Putamen (tissue), 1 donor: ENCODE results near the gene WFDC13.
"Not testable (repeated sequence)": the region's sequence is repeated elsewhere in the genome, so short reads cannot be mapped to it uniquely, and the experiment has no call there.

Source experiments
- DNase-seq: peaks from one replicate; pipeline ENCODE4 v3.0.0-alpha.2; 2016; ENCODE audit warnings: low spot score

WFDC13 gene, protein sequence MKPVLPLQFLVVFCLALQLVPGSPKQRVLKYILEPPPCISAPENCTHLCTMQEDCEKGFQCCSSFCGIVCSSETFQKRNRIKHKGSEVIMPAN

DNA sequence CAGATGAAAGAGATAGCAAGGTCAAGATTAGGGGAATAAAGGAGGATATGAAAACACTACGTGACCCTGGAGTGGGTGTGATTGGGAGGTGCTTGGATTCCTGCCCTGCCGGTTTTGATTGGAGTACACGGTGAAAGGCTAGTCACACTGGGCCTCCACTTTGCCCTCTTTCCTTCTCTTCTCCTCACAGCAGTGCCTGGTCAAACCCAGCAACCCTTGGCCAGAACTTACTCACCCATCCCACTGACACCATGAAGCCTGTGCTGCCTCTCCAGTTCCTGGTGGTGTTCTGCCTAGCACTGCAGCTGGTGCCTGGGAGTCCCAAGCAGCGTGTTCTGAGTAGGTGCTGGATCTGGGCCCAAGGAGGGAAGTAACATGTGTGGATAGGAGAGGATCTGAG, at the start of gene WFDC13:
Gene WFDC13, plus strand, starts transcription at position 166 of the 400 bp plus-strand sequence. Its CDS starts 86 bp downstream, at position 252.
- DNase-seq = no peak

- DNase-seq = not testable (repeated sequence)
Observed at GRCh38 chr20:45657038-45657437, 44.8 kb upstream of the WFDC13 start.

DNA sequence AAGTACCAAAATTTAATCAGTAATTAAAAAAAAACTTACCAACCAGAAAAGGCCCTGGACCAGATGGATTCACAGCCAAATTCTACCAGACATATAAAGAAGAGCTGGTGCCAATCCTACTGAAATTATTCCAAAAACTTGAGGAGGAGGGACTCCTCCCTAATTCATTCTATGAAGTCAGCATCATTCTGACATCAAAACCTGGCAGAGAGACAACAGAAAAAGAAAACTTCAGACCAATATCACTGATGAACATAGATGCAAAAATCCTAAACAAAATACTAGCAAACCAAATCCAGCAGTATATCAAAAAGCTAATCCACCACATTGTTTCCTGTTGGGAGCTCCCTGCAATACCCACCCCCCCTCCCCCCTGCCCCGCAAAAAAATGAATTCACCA, 31.7 kb upstream of the WFDC13 start, which contains the start of gene WFDC11:
Gene WFDC11, minus strand, starts transcription at position 101 of the 400 bp plus-strand sequence. CDS start 19,639 bp downstream, outside the sequence.
- no peak for DNase-seq

DNA sequence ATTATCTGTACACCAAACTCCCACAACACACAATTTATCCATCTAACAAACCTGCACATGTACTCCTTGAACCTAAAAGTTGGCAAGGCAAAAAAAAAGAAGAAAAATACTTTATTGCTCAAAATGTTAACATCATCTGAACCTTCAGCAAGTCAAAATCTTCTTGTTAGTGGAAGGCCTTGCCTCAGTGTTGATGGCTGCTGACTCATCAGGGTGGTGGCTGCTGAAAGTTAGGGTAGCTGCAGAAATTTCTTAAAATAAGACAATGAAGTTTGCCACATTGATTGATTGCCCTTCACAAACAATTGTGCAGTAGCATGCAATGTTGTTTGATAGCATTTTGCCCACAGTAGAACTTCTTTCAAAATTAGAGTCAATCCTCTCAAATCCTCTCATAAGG, 29.1 kb upstream of the WFDC13 start:
- no peak for DNase-seq

- DNase-seq = no peak
Observed at GRCh38 chr20:45679650-45680049, 22.2 kb upstream of the WFDC13 start.

GRCh38 chr20:45685896-45686295, 15.9 kb upstream of the WFDC13 start:
- DNase-seq = no peak

GRCh38 chr20:45693346-45693745, 8.5 kb upstream of the WFDC13 start:
- not testable (repeated sequence) for DNase-seq

GRCh38 chr20:45695496-45695895, 6.3 kb upstream of the WFDC13 start:
- no peak for DNase-seq

DNA sequence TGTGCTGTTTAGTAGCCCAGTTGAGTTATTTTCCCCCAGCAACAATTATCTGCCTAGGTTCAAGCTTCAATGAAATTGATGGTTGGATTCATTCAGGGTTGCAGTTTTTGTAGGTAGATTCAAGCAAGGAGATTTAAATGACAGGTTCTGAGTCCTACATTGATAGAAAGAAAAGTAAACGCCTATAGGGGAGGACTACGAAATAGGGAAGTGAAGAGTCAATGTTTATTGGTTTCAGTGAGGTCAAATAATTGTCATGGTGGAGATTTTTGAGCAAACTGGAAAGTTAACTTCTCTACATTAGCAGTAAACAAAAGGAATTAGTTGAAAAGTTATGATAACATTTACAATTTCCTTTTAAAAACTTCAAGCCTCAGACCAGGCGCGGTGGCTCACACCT, 734 bp upstream of the WFDC13 start:
- no peak for DNase-seq

DNA sequence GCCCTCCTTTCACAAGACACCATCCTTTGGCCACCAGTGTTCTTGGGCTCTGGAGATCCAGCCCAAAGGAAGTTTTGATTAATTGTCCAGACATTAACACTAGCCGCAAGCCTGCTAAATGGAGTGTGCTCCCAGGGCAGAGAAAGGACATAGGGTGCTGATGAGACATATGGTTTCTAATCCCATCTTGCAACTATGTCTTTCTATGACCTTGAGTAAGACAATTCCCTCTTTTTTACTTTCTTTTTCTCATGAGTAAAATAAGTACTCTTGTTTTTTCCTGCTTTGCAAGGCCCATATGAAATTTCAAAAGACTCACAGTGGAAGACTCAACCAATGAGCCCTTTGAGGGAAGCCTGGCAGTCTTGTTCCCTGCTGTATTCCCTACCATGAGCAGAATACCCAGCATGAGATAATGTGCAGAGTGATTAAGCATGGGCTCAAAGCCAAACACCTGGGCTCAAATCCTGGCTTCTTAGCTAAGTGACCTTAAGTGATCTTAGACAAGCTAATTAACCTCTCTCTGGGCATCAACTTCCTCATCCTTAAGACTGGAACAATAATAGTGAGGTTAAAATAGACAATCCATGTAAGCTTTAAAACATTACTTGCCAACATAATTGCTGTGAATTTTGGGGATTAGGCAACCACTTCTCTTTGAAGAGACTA, 3.3 kb downstream of the WFDC13 start, which contains the start of gene WFDC10B:
Gene WFDC10B, minus strand, starts transcription at position 51 of the 669 bp plus-strand sequence. CDS start 19,027 bp downstream, outside the sequence.
- no peak for DNase-seq

- not testable (repeated sequence) for DNase-seq
Observed at GRCh38 chr20:45716141-45716688, 14.4 kb downstream of the WFDC13 start.

DNA sequence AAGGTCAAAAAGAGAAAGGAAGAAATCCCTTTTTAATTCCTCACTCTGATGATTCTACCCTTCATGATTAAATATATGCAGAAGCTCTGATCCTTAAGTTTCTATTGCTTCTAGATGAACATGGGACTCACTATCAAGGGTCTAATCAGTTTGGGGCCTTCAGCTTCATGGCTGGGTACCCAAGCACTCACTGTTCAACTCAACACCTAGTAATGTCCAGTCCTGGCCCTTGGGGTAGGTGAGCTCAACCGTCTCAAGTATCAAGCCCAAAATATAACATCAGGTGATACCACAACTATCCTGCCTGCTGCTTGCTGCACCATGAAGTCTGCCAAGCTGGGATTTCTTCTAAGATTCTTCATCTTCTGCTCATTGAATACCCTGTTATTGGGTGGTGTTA, 20.2 kb downstream of the WFDC13 start, which contains the start of gene SPINT4:
Gene SPINT4, plus strand, starts transcription at position 301 of the 400 bp plus-strand sequence. Its CDS starts 21 bp downstream, at position 322.
- no peak for DNase-seq

DNA sequence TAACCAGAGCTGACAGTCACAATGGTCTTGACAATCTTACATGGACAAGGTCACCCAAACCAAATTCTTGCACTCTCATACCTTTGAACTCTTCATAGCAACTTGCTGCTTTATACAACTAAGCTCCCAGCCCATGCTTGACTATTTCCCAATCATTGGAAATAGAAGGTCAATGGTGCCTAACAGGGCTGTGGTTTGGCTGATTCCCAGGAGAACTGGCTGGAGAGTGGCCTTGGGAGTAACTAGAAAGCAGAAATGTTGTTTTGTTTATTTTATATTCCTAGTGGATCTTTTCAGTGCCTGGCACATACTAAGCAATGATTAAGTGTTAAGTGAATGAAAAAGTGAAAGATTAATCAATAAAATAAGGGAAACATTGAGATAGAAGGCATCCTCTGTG, 23.3 kb downstream of the WFDC13 start:
- DNase-seq = no peak

- DNase-seq = no peak
Observed at GRCh38 chr20:45727044-45727443, 25.2 kb downstream of the WFDC13 start.

- no peak for DNase-seq
Observed at GRCh38 chr20:45732199-45732598, 30.4 kb downstream of the WFDC13 start.

DNA sequence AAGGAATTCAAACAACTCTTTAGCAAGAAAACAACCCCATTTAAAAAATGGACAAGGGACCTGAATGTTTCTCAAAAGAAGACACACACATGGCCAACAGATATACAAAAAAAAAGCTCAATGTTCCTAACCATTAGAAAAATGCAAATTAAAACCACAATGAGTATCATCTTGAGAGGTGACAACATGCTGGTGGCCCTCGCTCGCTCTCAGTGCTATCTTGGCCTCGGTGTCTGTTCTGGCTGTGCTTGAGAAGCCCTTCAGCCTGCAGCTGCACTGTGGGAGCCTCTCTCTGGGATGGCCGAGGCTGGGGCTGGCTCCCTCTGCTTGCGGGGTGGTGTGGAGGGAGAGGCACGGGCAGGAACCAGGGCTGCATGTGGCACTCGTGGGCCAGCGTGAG, 33.7 kb downstream of the WFDC13 start:
- DNase-seq = no peak

GRCh38 chr20:45735988-45736387, 34.1 kb downstream of the WFDC13 start:
- DNase-seq = no peak

- DNase-seq = no peak
Observed at GRCh38 chr20:45742596-45742995, 40.8 kb downstream of the WFDC13 start.

DNA sequence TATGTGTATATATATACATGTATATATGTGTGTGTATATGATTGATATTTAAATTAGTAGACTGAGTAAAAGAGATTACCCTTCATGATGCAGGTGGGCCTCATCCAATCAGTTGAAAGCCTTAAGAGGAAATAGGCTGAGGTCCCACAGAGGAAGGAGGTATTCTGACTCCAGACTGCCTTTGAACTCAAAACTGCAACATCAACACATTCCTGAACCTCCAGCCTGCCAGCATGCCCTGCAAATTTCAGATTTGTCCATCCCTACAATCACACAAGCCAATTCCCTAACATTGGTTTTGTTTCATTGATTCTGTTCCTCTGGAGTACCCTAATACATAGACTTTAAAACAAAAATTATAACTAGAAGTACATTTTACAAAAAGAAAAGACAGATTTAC, 43.2 kb downstream of the WFDC13 start:
- no peak for DNase-seq

- no peak for DNase-seq
Observed at GRCh38 chr20:45751721-45752120, 49.9 kb downstream of the WFDC13 start.

DNA sequence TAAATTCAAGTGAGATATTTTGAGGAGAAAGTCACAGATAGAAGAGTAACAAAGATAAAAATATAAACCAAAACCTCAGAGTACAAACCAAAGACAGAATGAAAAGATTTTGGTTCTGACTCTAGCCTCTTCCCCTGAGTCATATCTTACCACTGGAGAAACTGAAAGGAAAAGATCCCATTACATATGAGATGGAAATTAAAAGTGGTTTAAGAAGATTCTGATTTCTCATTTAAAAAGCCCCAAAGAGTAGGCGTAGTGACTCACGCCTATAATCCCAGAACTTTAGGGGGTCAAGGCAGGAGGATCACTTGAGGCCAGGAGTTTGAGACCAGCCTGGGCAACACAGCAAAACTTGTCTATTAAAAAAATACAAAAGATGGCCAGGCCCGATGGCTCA, 50.9 kb downstream of the WFDC13 start:
- no peak for DNase-seq

- no peak for DNase-seq
Observed at GRCh38 chr20:45758096-45758495, 56.3 kb downstream of the WFDC13 start.
